Endothelial cell of umbilical vein (primary cell): ENCODE data around the gene BANF2. TPM values are rescaled to one million over a fixed set of nuclear protein-coding genes. Genes with fewer than 3 reads are reported as not detected.

ENCODE experiments used
- BruUV-seq: library from RNA; stranded (reverse); fragments of 400-500 nt; replicated peaks from 2 replicates; lab custom pipeline; 2021; lab: Mats Ljungman, UMichigan
- CTCF ChIA-PET: fragments of 300-600, 350-600 bp; sonication (Branson Sonifier 250); formaldehyde crosslinking; loops from one replicate; lab custom pipeline; 2021; ENCODE audit warnings: antibody characterized with exemption, inconsistent platforms; lab: Charles Lee
- POLR2A ChIA-PET: fragments of 300-600, 350-600 bp; sonication (Branson Sonifier 250); formaldehyde crosslinking; loops from one replicate; lab custom pipeline; 2021; ENCODE audit warnings: antibody characterized with exemption, inconsistent platforms; lab: Charles Lee
- DNase-seq: peaks from one replicate; pipeline ENCODE4 v3.0.0-alpha.2; 2011; ENCODE audit warnings: low read depth, low spot score
- FAIRE-seq: peaks from 2 replicates; lab custom pipeline; 2011; peaks lifted over from hg19 to GRCh38; lab: Jason Lieb, UNC
- H2AFZ ChIP-seq: 2 replicates; pipeline ENCODE4 v1.6.0; 2012; ENCODE audit warnings: low read depth, low read length, control low read depth, inconsistent platforms
- H3K27ac ChIP-seq: 2 replicates; pipeline ENCODE4 v1.5.1; 2011; ENCODE audit warnings: low read depth, mild to moderate bottlenecking, control low read depth, low read length, moderate library complexity; ENCODE audit not compliant: insufficient read depth
- H3K27me3 ChIP-seq, 2 experiments: 2 replicates each; pipeline versions ENCODE4 v1.6.0 to v1.6.1; 2011; ENCODE audit warnings: low read length in 2 of 2, mixed read lengths in 1 of 2; ENCODE audit not compliant: control insufficient read depth in 2 of 2, insufficient read depth in 2 of 2
- H3K36me3 ChIP-seq, 2 experiments: 2 replicates in 1 of 2; 3 replicates in 1 of 2; pipeline ENCODE4 v1.5.1; 2011; ENCODE audit warnings: low read length in 2 of 2, mild to moderate bottlenecking in 1 of 2, moderate library complexity in 1 of 2; ENCODE audit not compliant: control insufficient read depth in 2 of 2, insufficient read depth in 2 of 2; ENCODE audit errors: extremely low read depth in 1 of 2
- H3K4me1 ChIP-seq: 3 replicates; pipeline ENCODE4 v1.5.1; 2011; ENCODE audit warnings: mild to moderate bottlenecking, low read length; ENCODE audit not compliant: control insufficient read depth, insufficient read depth; ENCODE audit errors: extremely low read depth
- H3K4me2 ChIP-seq: 2 replicates; pipeline ENCODE4 v1.6.1; 2011; ENCODE audit warnings: low read length, control low read depth, mixed read lengths; ENCODE audit not compliant: insufficient read depth
- H3K4me3 ChIP-seq, 3 experiments: fragments of 200-600 bp in 1 of 3; sonication (generic), shearing (Covaris generic) in 1 of 3; replicated peaks in 1 of 3; 2 replicates each; pipeline ENCODE4 v1.5.1; 2011 to 2016; ENCODE audit warnings: control low read depth in 3 of 3, low read length in 3 of 3, mild to moderate bottlenecking in 2 of 3, inconsistent platforms in 1 of 3, low read depth in 1 of 3, moderate library complexity in 1 of 3; ENCODE audit not compliant: insufficient read depth in 1 of 3
- H3K79me2 ChIP-seq: 2 replicates; pipeline ENCODE4 v1.6.0; 2012; ENCODE audit warnings: low read length, inconsistent platforms; ENCODE audit not compliant: control insufficient read depth, insufficient read depth
- H3K9ac ChIP-seq: replicated peaks from 2 replicates; pipeline ENCODE3; 2011; ENCODE audit warnings: low read length, control low read depth; ENCODE audit not compliant: insufficient read depth; ENCODE audit errors: extremely low read depth
- H3K9me1 ChIP-seq: replicated peaks from 3 replicates; pipeline ENCODE4 v1.6.0; 2011; ENCODE audit warnings: mild to moderate bottlenecking, low read length; ENCODE audit not compliant: control insufficient read depth, insufficient read depth; ENCODE audit errors: extremely low read depth
- H3K9me3 ChIP-seq: replicated peaks from 2 replicates; pipeline ENCODE4 v1.5.1; 2012; ENCODE audit warnings: low read length, inconsistent platforms; ENCODE audit not compliant: control insufficient read depth, insufficient read depth
- H4K20me1 ChIP-seq: replicated peaks from 2 replicates; pipeline ENCODE3; 2011; ENCODE audit warnings: mild to moderate bottlenecking, low read length; ENCODE audit not compliant: control insufficient read depth, insufficient read depth; ENCODE audit errors: extremely low read depth
- CTCF ChIP-seq, 2 donors: IDR thresholded peaks; 1 replicate in 1 of 2; 2 replicates in 1 of 2; pipeline ENCODE4 v1.5.1; 2011; ENCODE audit warnings: low read length in 2 of 2, mild to moderate bottlenecking in 2 of 2, moderate library complexity in 2 of 2, control low read depth in 1 of 2, inconsistent platforms in 1 of 2, low read depth in 1 of 2; ENCODE audit not compliant: insufficient read depth in 1 of 2; ENCODE audit errors: extremely low read depth in 1 of 2
- EZH2 ChIP-seq: IDR thresholded peaks from 2 replicates; pipeline ENCODE4 v1.6.1; 2012; ENCODE audit warnings: borderline replicate concordance, low read depth, mild to moderate bottlenecking, moderate library complexity, low read length, inconsistent platforms; ENCODE audit not compliant: severe bottlenecking
- FOS ChIP-seq: IDR thresholded peaks from 2 replicates; pipeline ENCODE4 v1.6.1; 2011; ENCODE audit warnings: mild to moderate bottlenecking, low read length, moderate library complexity, borderline replicate concordance; ENCODE audit not compliant: insufficient read depth
- GATA2 ChIP-seq: IDR thresholded peaks from 2 replicates; pipeline ENCODE4 v1.7.0; 2011; ENCODE audit warnings: low read depth, mild to moderate bottlenecking, moderate library complexity, mixed read lengths, low read length; ENCODE audit not compliant: insufficient read length, insufficient read depth
- JUN ChIP-seq: IDR thresholded peaks from 2 replicates; pipeline ENCODE4 v1.6.1; 2011; ENCODE audit warnings: borderline replicate concordance, low read depth; ENCODE audit not compliant: insufficient read length, insufficient read depth
- MAX ChIP-seq: IDR thresholded peaks from 2 replicates; pipeline ENCODE4 v1.6.1; 2011; ENCODE audit not compliant: insufficient read depth, insufficient read length
- MYC ChIP-seq: IDR thresholded peaks from one replicate; pipeline ENCODE4 v1.6.1; 2011; ENCODE audit warnings: mild to moderate bottlenecking, low read depth, low read length
- POLR2A ChIP-seq: IDR thresholded peaks from 2 replicates; pipeline ENCODE4 v1.6.1; 2012; ENCODE audit warnings: low read depth, mild to moderate bottlenecking, control low read depth, low read length
- POLR2AphosphoS5 ChIP-seq: IDR thresholded peaks from 2 replicates; pipeline ENCODE4 v1.6.1; 2012; ENCODE audit warnings: low read depth, mild to moderate bottlenecking, control low read depth, low read length, moderate library complexity; ENCODE audit not compliant: insufficient read depth
- dilution Hi-C: fragments of 300-500 bp; cut with MboI; formaldehyde crosslinking; loops from one replicate; pipeline ENCODE4 v1.15.0; 2019; ENCODE audit warnings: low sequenced_read_pairs; ENCODE audit not compliant: extremely low pct_ligation_motif_present
- intact Hi-C: fragments of 100-400 bp; cut with micrococcal nuclease; formaldehyde crosslinking; loops from one replicate; pipeline ENCODE4 v1.10.0; 2022
- polyA plus RNA-seq, 4 experiments: library from polyadenylated mRNA; depleted of rRNA in 3 of 4; stranded (reverse) in 3 of 4; unstranded in 1 of 4; fragments of >200 nt; gene quantifications; 2 replicates each; pipeline versions ENCODE4 v1.2.1 to v1.2.3, GENCODE V29; 2011 to 2012; ENCODE audit warnings: missing spikeins in 1 of 4
- total RNA-seq: library from RNA; stranded (reverse); gene quantifications from 2 replicates; pipeline ENCODE4 v1.2.3, GENCODE V29; 2021

Gene BANF2
- total and polyA plus RNA-seq, 2 donors (not counting 3 experiments of a cell fraction or from before 2014, with no cell fraction given): not detected

- H3K4me1 ChIP-seq: no peaks in the 10 kb centered on the region
- H3K36me3 ChIP-seq: no peaks in the 10 kb centered on the region
- no TSS peak for BruUV-seq
- no peaks in the 10 kb centered on the region for H4K20me1 ChIP-seq
- CTCF ChIA-PET: interaction anchor here (1.3 to 1.4 kb wide), 2 partner anchors 10 to 196 kb away, joined by 3 to 4 read pairs; no protein-coding TSS in a partner anchor
- no peak overlapping the region for H3K4me2 ChIP-seq
- POLR2A ChIA-PET: no interaction called here
- dilution Hi-C loops: no loop called here
- H3K4me3 ChIP-seq: no peak overlapping the region
- intact Hi-C loops: no loop called here
- H3K27me3 ChIP-seq: peaks cover 0 to 3% of the 10 kb centered on the region in 2 experiments
- no peak overlapping the region for H2AFZ ChIP-seq
- no peak for FAIRE-seq
- no peaks in the 10 kb centered on the region for H3K79me2 ChIP-seq
- no peak for TF ChIP-seq CTCF (IDR thresholded peaks at IDR 0.05; ENCODE audit: extremely low read depth in 1 of 2, insufficient read depth in 1 of 2, low read depth in 1 of 2, low read length in 2 of 2)
- no peak for TF ChIP-seq EZH2
- no peak for TF ChIP-seq JUN
- TF ChIP-seq FOS: no peak
- TF ChIP-seq POLR2A: no peak
- TF ChIP-seq MYC: no peak
- no peak for TF ChIP-seq GATA2
- TF ChIP-seq POLR2AphosphoS5: no peak
- TF ChIP-seq MAX: no peak
- no peaks in the 10 kb centered on the region for H3K9me3 ChIP-seq
- DNase-seq: no peak
- H3K27ac ChIP-seq: no peak overlapping the region
- no peaks in the 10 kb centered on the region for H3K9me1 ChIP-seq
- no peak overlapping the region for H3K9ac ChIP-seq
Observed at GRCh38 chr20:17701826-17702225, 2.1 kb downstream of the BANF2 start.
